B cell (primary cell): ENCODE results near the gene DNAJB1. TPM values are rescaled to one million over a fixed set of nuclear protein-coding genes. Genes with fewer than 3 reads are reported as not detected.

ENCODE experiments used
- ATAC-seq: fragments of 200-7000 bp; cut with Tn5 transposase; one replicate; pipeline ENCODE4 v1.10.0; 2021; ENCODE audit warnings: low read depth, mild to moderate bottlenecking, moderate number of reproducible peaks, moderate library complexity
- CTCF ChIA-PET: fragments of 350-600 bp; sonication (Branson Sonifier 250); formaldehyde crosslinking; loops from one replicate; lab custom pipeline; 2021; ENCODE audit warnings: antibody characterized with exemption, inconsistent platforms; lab: Charles Lee
- POLR2A ChIA-PET: fragments of 350-600 bp; sonication (Branson Sonifier 250); formaldehyde crosslinking; loops from one replicate; lab custom pipeline; 2021; ENCODE audit warnings: antibody characterized with exemption; lab: Charles Lee
- DNase-seq: peaks from one replicate; pipeline ENCODE4 v3.0.0; 2013
- H2AFZ ChIP-seq: 2 replicates; pipeline ENCODE4 v1.6.1; 2012; ENCODE audit warnings: mild to moderate bottlenecking, low read depth, low read length; ENCODE audit not compliant: insufficient read depth, poor library complexity, severe bottlenecking
- H3K27ac ChIP-seq, 2 donors: 1 replicate in 1 of 2; 2 replicates in 1 of 2; pipeline ENCODE4 v1.5.1; 2012 to 2013; ENCODE audit warnings: low read length in 2 of 2, mild to moderate bottlenecking in 2 of 2, moderate library complexity in 1 of 2
- H3K27me3 ChIP-seq, 4 experiments: fragments of 200-600 bp in 1 of 4; sonication (generic) in 1 of 4; replicated peaks in 1 of 4; 1 replicate in 2 of 4; 2 replicates in 2 of 4; pipeline versions ENCODE4 v1.6.1 to v1.7.0; 2013 to 2016; ENCODE audit warnings: low read length in 3 of 4, mild to moderate bottlenecking in 2 of 4, mixed read lengths in 1 of 4, moderate library complexity in 1 of 4; ENCODE audit not compliant: insufficient read depth in 4 of 4, control insufficient read depth in 3 of 4; ENCODE audit errors: control extremely low read depth in 1 of 4
- H3K36me3 ChIP-seq, 2 experiments: replicated peaks in 1 of 2; 1 replicate in 1 of 2; 2 replicates in 1 of 2; pipeline versions ENCODE4 v1.6.1 to v1.7.1; 2013; ENCODE audit warnings: low read length in 1 of 2; ENCODE audit not compliant: insufficient read depth in 2 of 2, control insufficient read depth in 1 of 2; ENCODE audit errors: control extremely low read depth in 1 of 2, extremely low read depth in 1 of 2
- H3K4me1 ChIP-seq, 2 donors: fragments of 200-600 bp in 1 of 2; sonication (generic) in 1 of 2; 1 replicate in 1 of 2; 2 replicates in 1 of 2; pipeline versions ENCODE4 v1.5.1 to v1.6.1; 2013 to 2017; ENCODE audit warnings: low read length in 2 of 2; ENCODE audit not compliant: control insufficient read depth in 2 of 2, insufficient read depth in 2 of 2
- H3K4me2 ChIP-seq: replicated peaks from 2 replicates; pipeline ENCODE3; 2012; ENCODE audit warnings: mild to moderate bottlenecking, low read depth, low read length; ENCODE audit not compliant: poor library complexity, severe bottlenecking
- H3K4me3 ChIP-seq, 5 experiments: fragments of 200-600 bp in 1 of 5; sonication (generic) in 1 of 5; 1 replicate in 3 of 5; 2 replicates in 2 of 5; pipeline versions ENCODE4 v1.5.1 to v1.7.0; 2011 to 2016; ENCODE audit warnings: low read length in 4 of 5, mild to moderate bottlenecking in 4 of 5, low read depth in 2 of 5, control low read depth in 1 of 5, moderate library complexity in 1 of 5; ENCODE audit not compliant: insufficient read depth in 1 of 5; ENCODE audit errors: control extremely low read depth in 1 of 5, extremely low read depth in 1 of 5
- H3K79me2 ChIP-seq: fragments of 200-600 bp; sonication (generic); one replicate; pipeline ENCODE4 v1.6.0; 2016; ENCODE audit warnings: low read length; ENCODE audit not compliant: control insufficient read depth, insufficient read depth
- H3K9ac ChIP-seq: fragments of 200-600 bp; sonication (generic); 2 replicates; pipeline ENCODE4 v1.6.1; 2017; ENCODE audit warnings: mild to moderate bottlenecking, low read length, moderate library complexity
- H3K9me3 ChIP-seq, 3 donors: one replicate each; pipeline versions ENCODE4 v1.6.1 to v1.7.1; 2013; ENCODE audit warnings: low read length in 2 of 3; ENCODE audit not compliant: control insufficient read depth in 2 of 3, insufficient read depth in 1 of 3; ENCODE audit errors: control extremely low read depth in 1 of 3
- H4K20me1 ChIP-seq: 2 replicates; pipeline ENCODE4 v1.6.0; 2012; ENCODE audit warnings: mild to moderate bottlenecking, low read length; ENCODE audit not compliant: insufficient read depth, control insufficient read depth, poor library complexity, severe bottlenecking
- H3K27ac Mint-ChIP-seq: one replicate; pipeline ENCODE4 v1.8.0; 2021; ENCODE audit warnings: mixed read lengths
- H3K27me3 Mint-ChIP-seq: one replicate; pipeline ENCODE4 v1.8.0; 2021; ENCODE audit warnings: mixed read lengths
- H3K4me1 Mint-ChIP-seq: one replicate; pipeline ENCODE4 v1.8.0; 2021; ENCODE audit warnings: mixed read lengths
- H3K4me3 Mint-ChIP-seq: one replicate; pipeline ENCODE4 v1.8.0; 2021; ENCODE audit warnings: mixed read lengths
- H3K9me3 Mint-ChIP-seq: one replicate; pipeline ENCODE4 v1.8.0; 2022; ENCODE audit warnings: mixed read lengths; ENCODE audit not compliant: insufficient read depth
- CTCF ChIP-seq: fragments of 200-600 bp; IDR thresholded peaks from one replicate; pipeline ENCODE4 v1.8.0; 2022; ENCODE audit warnings: antibody characterized with exemption, mild to moderate bottlenecking
- EZH2 ChIP-seq: IDR thresholded peaks from 2 replicates; pipeline ENCODE4 v1.6.1; 2012; ENCODE audit warnings: borderline replicate concordance, low read depth, mild to moderate bottlenecking, moderate library complexity, low read length; ENCODE audit not compliant: insufficient read depth, poor library complexity, severe bottlenecking
- WGBS: methylation state at CpG from one replicate; pipeline ENCODE4 v1.1.5; 2013; ENCODE audit warnings: missing lambda C conversion rate; ENCODE audit not compliant: insufficient coverage; 5-methylcytosine and 5-hydroxymethylcytosine counted together
- intact Hi-C: fragments of 100-400 bp; cut with micrococcal nuclease; formaldehyde crosslinking; loops from one replicate; pipeline ENCODE4 v1.10.0; 2022
- polyA plus RNA-seq: library from polyadenylated mRNA; depleted of rRNA; stranded (reverse); fragments of >200 nt; gene quantifications from 2 replicates; pipeline ENCODE4 v1.2.3, GENCODE V29; 2012
- total RNA-seq, 2 donors: library from RNA; stranded (reverse); fragments of 120-200 nt in 1 of 2; gene quantifications; 1 replicate in 1 of 2; 2 replicates in 1 of 2; pipeline versions ENCODE4 v1.2.3 to v1.2.4, GENCODE V29; 2013 to 2022

DNAJB1 gene
- total and polyA plus RNA-seq, 2 donors (not counting 1 experiment from before 2014, with no cell fraction given): 72.8 to 194 TPM

DNA sequence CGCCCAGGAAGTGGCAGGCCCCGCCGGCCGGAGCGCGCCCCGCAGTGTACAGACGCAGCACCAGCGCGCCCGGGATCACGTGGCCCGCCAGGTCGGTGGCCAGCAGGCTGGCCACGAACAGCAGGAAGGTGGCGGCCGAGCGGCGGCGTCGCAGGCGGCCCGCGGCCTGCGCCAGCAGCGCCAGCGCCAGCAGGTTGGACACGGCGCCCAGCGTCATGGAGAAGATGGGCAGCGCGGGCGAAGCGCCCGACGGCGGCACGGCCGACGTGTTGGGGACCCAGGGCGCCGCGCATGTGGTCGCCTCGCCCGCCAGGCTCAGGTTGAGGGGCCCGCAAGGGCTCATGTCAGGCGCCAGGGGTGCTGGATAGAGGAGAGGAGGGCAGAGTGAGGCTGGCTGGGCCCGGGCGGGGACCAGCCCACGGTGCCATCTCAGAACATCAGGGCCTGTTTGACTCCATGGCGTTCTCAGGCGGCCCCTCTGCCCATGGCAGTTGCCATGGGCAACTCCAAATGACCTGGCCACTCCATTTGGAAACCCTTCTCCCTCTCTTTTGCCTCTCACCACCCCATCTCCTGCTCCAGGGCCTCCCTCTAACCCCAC lies 44.1 kb downstream of the DNAJB1 start:
- Histone ChIP-seq H3K4me3 (no peak overlapping the region), H3K27ac (no peak overlapping the region), H3K4me1 (peaks cover 21 to 27% of the 10 kb centered on the region in 2 donors), H4K20me1 (peaks cover 8% of the 10 kb centered on the region), H3K9me3 (peaks cover 0 to 6% (median 0%) of the 10 kb centered on the region in 3 donors), H3K36me3 (peaks cover 0 to 13% of the 10 kb centered on the region in 2 experiments), H3K4me2 (peak overlapping the region; percentile 89), H3K9ac (no peak overlapping the region), H3K27me3 (peaks cover 0 to 28% (median 14%) of the 10 kb centered on the region in 4 experiments), H2AFZ (no peak overlapping the region), H3K79me2 (no peaks in the 10 kb centered on the region)
- H3K4me1 Mint-ChIP-seq: peaks cover 27% of the 10 kb centered on the region
- CTCF ChIA-PET: interaction anchor here (0.7 to 2.6 kb wide), 3 partner anchors 14 to 337 kb away, joined by 3 to 21 read pairs (median 3); partner anchors contain the start of gene ASF1B
- H3K27me3 Mint-ChIP-seq: peaks cover 28% of the 10 kb centered on the region
- peak; percentile 29 for DNase-seq
- ATAC-seq: no peak
- POLR2A ChIA-PET: no interaction called here
- 36% methylated on average over 53 of the region's 53 CpGs for WGBS
- intact Hi-C loops: loop anchor here (2.0 kb wide), 1 partner anchor 55 kb away; the partner anchor contains the start of gene DDX39A
- H3K4me3 Mint-ChIP-seq: peak overlapping the region; percentile 8
- H3K27ac Mint-ChIP-seq: no peak overlapping the region
- H3K9me3 Mint-ChIP-seq: no peaks in the 10 kb centered on the region
- TF ChIP-seq CTCF: no peak
- TF ChIP-seq EZH2: no peak
